Keratinocyte (primary cell): ENCODE results near the gene PPARA. TPM values are rescaled to one million over a fixed set of nuclear protein-coding genes. Genes with fewer than 3 reads are reported as not detected.

Experiments
- DNase-seq: peaks from one replicate; pipeline ENCODE4 v3.0.0-alpha.2; 2011; ENCODE audit warnings: low read depth, missing footprints, low spot score
- FAIRE-seq: peaks from 2 replicates; lab custom pipeline; 2011; peaks lifted over from hg19 to GRCh38; lab: Jason Lieb, UNC
- H2AFZ ChIP-seq: 2 replicates; pipeline ENCODE4 v1.6.0; 2012; ENCODE audit warnings: low read length, control low read depth, inconsistent platforms; ENCODE audit not compliant: control insufficient read depth
- H3K27ac ChIP-seq: 2 replicates; pipeline ENCODE4 v1.5.1; 2011; ENCODE audit warnings: low read length; ENCODE audit not compliant: control insufficient read depth, insufficient read depth
- H3K27me3 ChIP-seq: 3 replicates; pipeline ENCODE4 v1.6.0; 2011; ENCODE audit warnings: low read length; ENCODE audit not compliant: control insufficient read depth, insufficient read depth; ENCODE audit errors: extremely low read depth
- H3K36me3 ChIP-seq, 2 experiments: 2 replicates in 1 of 2; 3 replicates in 1 of 2; pipeline ENCODE4 v1.5.1; 2011; ENCODE audit warnings: low read length in 2 of 2, mild to moderate bottlenecking in 1 of 2; ENCODE audit not compliant: control insufficient read depth in 2 of 2, insufficient read depth in 2 of 2; ENCODE audit errors: extremely low read depth in 1 of 2
- H3K4me1 ChIP-seq: 3 replicates; pipeline ENCODE4 v1.5.1; 2011; ENCODE audit warnings: low read length; ENCODE audit not compliant: control insufficient read depth, insufficient read depth; ENCODE audit errors: extremely low read depth
- H3K4me2 ChIP-seq: 3 replicates; pipeline ENCODE4 v1.6.0; 2011; ENCODE audit warnings: low read depth, low read length; ENCODE audit not compliant: control insufficient read depth, insufficient read depth; ENCODE audit errors: extremely low read depth
- H3K4me3 ChIP-seq, 3 experiments: fragments of 200-600 bp in 1 of 3; sonication (generic) in 1 of 3; 2 replicates in 2 of 3; 3 replicates in 1 of 3; pipeline ENCODE4 v1.5.1; 2011 to 2016; ENCODE audit warnings: low read length in 3 of 3, mild to moderate bottlenecking in 3 of 3, control low read depth in 2 of 3, inconsistent platforms in 1 of 3, low read depth in 1 of 3, mixed read lengths in 1 of 3, mixed run types in 1 of 3, moderate library complexity in 1 of 3; ENCODE audit not compliant: control insufficient read depth in 2 of 3, insufficient read depth in 2 of 3; ENCODE audit errors: extremely low read depth in 1 of 3
- H3K79me2 ChIP-seq: 2 replicates; pipeline ENCODE4 v1.6.0; 2012; ENCODE audit warnings: low read length; ENCODE audit not compliant: control insufficient read depth, insufficient read depth
- H3K9ac ChIP-seq: 3 replicates; pipeline ENCODE4 v1.6.0; 2011; ENCODE audit warnings: low read length; ENCODE audit not compliant: control insufficient read depth, insufficient read depth; ENCODE audit errors: extremely low read depth
- H3K9me1 ChIP-seq: 3 replicates; pipeline ENCODE4 v1.6.0; 2011; ENCODE audit warnings: low read length; ENCODE audit not compliant: control insufficient read depth, insufficient read depth; ENCODE audit errors: extremely low read depth
- H3K9me3 ChIP-seq: 2 replicates; pipeline ENCODE4 v1.5.1; 2012; ENCODE audit warnings: low read depth, low read length; ENCODE audit not compliant: control insufficient read depth
- H4K20me1 ChIP-seq: 3 replicates; pipeline ENCODE4 v1.6.0; 2011; ENCODE audit warnings: low read length; ENCODE audit not compliant: control insufficient read depth, insufficient read depth; ENCODE audit errors: extremely low read depth
- CTCF ChIP-seq, 3 experiments: IDR thresholded peaks in 1 of 3; conservative IDR thresholded peaks in 1 of 3; optimal IDR thresholded peaks in 1 of 3; 2 replicates in 2 of 3; 3 replicates in 1 of 3; pipeline versions ENCODE3 to v1.5.1; 2011; ENCODE audit warnings: low read length in 3 of 3, mild to moderate bottlenecking in 3 of 3, moderate library complexity in 2 of 3, control low read depth in 1 of 3, inconsistent platforms in 1 of 3; ENCODE audit not compliant: insufficient read depth in 2 of 3; ENCODE audit errors: extremely low read depth in 1 of 3
- EZH2 ChIP-seq: IDR thresholded peaks from one replicate; pipeline ENCODE4 v1.6.1; 2012; ENCODE audit warnings: inconsistent platforms, mild to moderate bottlenecking, low read length, moderate library complexity
- dilution Hi-C: fragments of 300-500 bp; cut with MboI; formaldehyde crosslinking; loops from one replicate; pipeline ENCODE4 v1.7.0; 2020; ENCODE audit warnings: low sequenced_read_pairs; ENCODE audit not compliant: extremely low pct_ligation_motif_present
- polyA plus RNA-seq, 5 experiments: library from polyadenylated mRNA; depleted of rRNA in 3 of 5; stranded (reverse) in 3 of 5; stranded (forward) in 1 of 5; unstranded in 1 of 5; fragments of >200 nt; gene quantifications; 1 replicate in 1 of 5; 2 replicates in 3 of 5; 3 replicates in 1 of 5; pipeline versions ENCODE4 v1.2.1 to v1.2.3, GENCODE V29; 2011 to 2012; ENCODE audit warnings: missing spikeins in 2 of 5, low read depth in 1 of 5, low replicate concordance in 1 of 5

PPARA gene
- polyA plus RNA-seq, 1 donor (not counting 4 experiments of a cell fraction or from before 2014, with no cell fraction given), result 4.9 TPM

GRCh38 chr22:46203601-46203980, 53.3 kb downstream of the PPARA start:
- H3K4me2 ChIP-seq, result no peak overlapping the region
- no peaks in the 10 kb centered on the region for H3K4me1 ChIP-seq
- no peaks in the 10 kb centered on the region for H4K20me1 ChIP-seq
- peaks cover under 1% of the 10 kb centered on the region for H3K9me3 ChIP-seq
- DNase-seq, result no peak
- TF ChIP-seq CTCF (optimal IDR thresholded peaks at IDR 0.05 in 1 of 3, IDR thresholded peaks at IDR 0.05 in 1 of 3, conservative IDR thresholded peaks at IDR 0.05 in 1 of 3; ENCODE audit: extremely low read depth in 1 of 3, insufficient read depth in 2 of 3, low read length in 3 of 3) (no peak), EZH2 (no peak)
- no peak overlapping the region for H3K27ac ChIP-seq
- dilution Hi-C loops, result no loop called here
- H3K4me3 ChIP-seq, result no peak overlapping the region
- FAIRE-seq, result no peak
- no peaks in the 10 kb centered on the region for H3K9me1 ChIP-seq
- H3K9ac ChIP-seq, result no peak overlapping the region
- no peaks in the 10 kb centered on the region for H3K27me3 ChIP-seq
- peaks cover 2 to 5% of the 10 kb centered on the region in 2 experiments for H3K36me3 ChIP-seq
- H3K79me2 ChIP-seq, result no peaks in the 10 kb centered on the region
- H2AFZ ChIP-seq, result no peak overlapping the region

GRCh38 chr22:46209262-46209661, 58.9 kb downstream of the PPARA start:
- H4K20me1 ChIP-seq, result no peaks in the 10 kb centered on the region

More at GRCh38 chr22:46209262-46209661, 58.9 kb downstream of the PPARA start:
- Histone ChIP-seq H3K27me3 (no peaks in the 10 kb centered on the region), H3K4me3 (no peak overlapping the region), H3K27ac (no peak overlapping the region), H3K9ac (no peak overlapping the region), H3K79me2 (no peaks in the 10 kb centered on the region), H3K9me1 (no peaks in the 10 kb centered on the region), H3K4me1 (no peaks in the 10 kb centered on the region), H3K4me2 (no peak overlapping the region), H3K9me3 (peaks cover 3% of the 10 kb centered on the region), H3K36me3 (peaks cover 0 to 2% of the 10 kb centered on the region in 2 experiments), H2AFZ (no peak overlapping the region)
- DNase-seq (no peak), FAIRE-seq (no peak)
- TF ChIP-seq EZH2, result no peak
- TF ChIP-seq CTCF (optimal IDR thresholded peaks at IDR 0.05 in 1 of 3, IDR thresholded peaks at IDR 0.05 in 1 of 3, conservative IDR thresholded peaks at IDR 0.05 in 1 of 3; ENCODE audit: extremely low read depth in 1 of 3, insufficient read depth in 2 of 3, low read length in 3 of 3), result no peak
- dilution Hi-C loops, result no loop called here
